Measurements from ENCODE around the gene C16orf96.

The C16orf96 gene

GRCh38 chr16:4586291-4586690 is 30.2 kb downstream of the C16orf96 start:
- TF ChIP-seq NFIC (IDR thresholded peaks at IDR 0.05) (no peak), CEBPB (IDR thresholded peaks at IDR 0.05) (no peak), TEAD4 (IDR thresholded peaks at IDR 0.05) (no peak), EGR1 (IDR thresholded peaks at IDR 0.05) (no peak), EP300 (IDR thresholded peaks at IDR 0.05; ENCODE audit: borderline replicate concordance) (no peak), YY1 (IDR thresholded peaks at IDR 0.05; ENCODE audit: low read depth) (no peak), CREB1 (IDR thresholded peaks at IDR 0.05; ENCODE audit: low read depth) (no peak), MAX (IDR thresholded peaks at IDR 0.05) (no peak), REST (IDR thresholded peaks at IDR 0.05; ENCODE audit: low read depth) (no peak), ZBTB7A (IDR thresholded peaks at IDR 0.05; ENCODE audit: low read depth) (no peak), TCF12 (IDR thresholded peaks at IDR 0.05; ENCODE audit: low read depth) (no peak), USF1 (IDR thresholded peaks at IDR 0.05) (no peak)

GRCh38 chr16:4588386-4588785 is 32.2 kb downstream of the C16orf96 start:
- TF ChIP-seq NFIC (IDR thresholded peaks at IDR 0.05) (no peak), USF1 (IDR thresholded peaks at IDR 0.05) (no peak), RAD21 (IDR thresholded peaks at IDR 0.05; ENCODE audit: low read depth) (no peak), REST (IDR thresholded peaks at IDR 0.05; ENCODE audit: low read depth) (no peak), TAF1 (IDR thresholded peaks at IDR 0.05; ENCODE audit: low read depth) (no peak), YY1 (IDR thresholded peaks at IDR 0.05; ENCODE audit: low read depth) (no peak), TCF12 (IDR thresholded peaks at IDR 0.05; ENCODE audit: low read depth) (no peak), ZBTB7A (IDR thresholded peaks at IDR 0.05; ENCODE audit: low read depth) (no peak), EGR1 (IDR thresholded peaks at IDR 0.05) (no peak), MAX (IDR thresholded peaks at IDR 0.05) (no peak), EP300 (IDR thresholded peaks at IDR 0.05; ENCODE audit: borderline replicate concordance) (no peak)

- TF ChIP-seq EP300 (IDR thresholded peaks at IDR 0.05; ENCODE audit: borderline replicate concordance) = no peak
These were observed 32.8 kb downstream of the C16orf96 start for GRCh38 chr16:4588961-4589360.

GRCh38 chr16:4591191-4591590 is 35.1 kb downstream of the C16orf96 start:
- TF ChIP-seq CEBPB (IDR thresholded peaks at IDR 0.05) (no peak), TAF1 (IDR thresholded peaks at IDR 0.05; ENCODE audit: low read depth) (no peak), FOXM1 (IDR thresholded peaks at IDR 0.05; ENCODE audit: borderline replicate concordance, low read depth) (no peak), EGR1 (IDR thresholded peaks at IDR 0.05) (no peak), CREB1 (IDR thresholded peaks at IDR 0.05; ENCODE audit: low read depth) (no peak), TEAD4 (IDR thresholded peaks at IDR 0.05) (no peak), RAD21 (IDR thresholded peaks at IDR 0.05; ENCODE audit: low read depth) (no peak), USF1 (IDR thresholded peaks at IDR 0.05) (no peak), MAX (IDR thresholded peaks at IDR 0.05) (no peak), YY1 (IDR thresholded peaks at IDR 0.05; ENCODE audit: low read depth) (no peak)

- TF ChIP-seq CEBPB (IDR thresholded peaks at IDR 0.05) = no peak
- no peak for TF ChIP-seq REST (IDR thresholded peaks at IDR 0.05; ENCODE audit: low read depth)
- no peak for TF ChIP-seq FOXM1 (IDR thresholded peaks at IDR 0.05; ENCODE audit: borderline replicate concordance, low read depth)
- no peak for TF ChIP-seq RAD21 (IDR thresholded peaks at IDR 0.05; ENCODE audit: low read depth)
- TF ChIP-seq YY1 (IDR thresholded peaks at IDR 0.05; ENCODE audit: low read depth) = no peak
- TF ChIP-seq USF1 (IDR thresholded peaks at IDR 0.05) = no peak
- TF ChIP-seq EP300 (IDR thresholded peaks at IDR 0.05; ENCODE audit: borderline replicate concordance) = no peak; the same call in 1 of the 2 replicates
- TF ChIP-seq TAF1 (IDR thresholded peaks at IDR 0.05; ENCODE audit: low read depth) = no peak; the same call in 1 of the 2 replicates
- no peak for TF ChIP-seq EGR1 (IDR thresholded peaks at IDR 0.05)
- no peak for TF ChIP-seq TCF12 (IDR thresholded peaks at IDR 0.05; ENCODE audit: low read depth)
- TF ChIP-seq NFIC (IDR thresholded peaks at IDR 0.05) = no peak
- no peak for TF ChIP-seq TEAD4 (IDR thresholded peaks at IDR 0.05)
- no peak for TF ChIP-seq CREB1 (IDR thresholded peaks at IDR 0.05; ENCODE audit: low read depth)
These were observed 35.7 kb downstream of the C16orf96 start for GRCh38 chr16:4591706-4592470.
